Iris pigment epithelial cell (primary cell): ENCODE data around the gene PCAT7.
"Not testable (repeated sequence)": the region's sequence is repeated elsewhere in the genome, so short reads cannot be mapped to it uniquely, and the experiment has no call there.

Experiments used
- DNase-seq: peaks from one replicate; pipeline ENCODE4 v3.0.0-alpha.2; 2011; ENCODE audit warnings: low read depth

PCAT7 gene

GRCh38 chr9:94563548-94563947 is 8.7 kb downstream of the PCAT7 start:
- no peak for DNase-seq

GRCh38 chr9:94564279-94564678 is 9.4 kb downstream of the PCAT7 start:
- not testable (repeated sequence) for DNase-seq

- no peak for DNase-seq
Observed at GRCh38 chr9:94566550-94566949, 11.7 kb downstream of the PCAT7 start.

DNA sequence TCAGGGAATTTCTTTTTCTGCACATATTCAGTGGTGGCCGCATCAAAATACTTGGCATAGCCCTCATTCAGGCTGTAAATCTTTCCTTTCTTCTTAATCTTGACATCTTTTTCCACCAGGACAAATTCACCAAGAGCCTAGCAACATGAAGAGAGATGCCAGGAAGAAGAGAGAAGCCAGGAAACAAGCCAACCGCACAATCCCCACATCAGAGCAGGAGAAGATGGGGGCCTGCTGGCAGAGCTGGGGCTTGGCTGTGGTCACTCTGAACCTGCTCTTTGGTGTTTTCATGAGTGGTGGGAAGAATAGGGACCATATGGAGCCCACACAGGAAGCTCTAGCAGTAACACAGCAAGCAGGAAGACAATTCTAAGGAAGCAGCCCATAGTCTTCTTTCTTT is 12.4 kb downstream of the PCAT7 start:
- no peak for DNase-seq

DNA sequence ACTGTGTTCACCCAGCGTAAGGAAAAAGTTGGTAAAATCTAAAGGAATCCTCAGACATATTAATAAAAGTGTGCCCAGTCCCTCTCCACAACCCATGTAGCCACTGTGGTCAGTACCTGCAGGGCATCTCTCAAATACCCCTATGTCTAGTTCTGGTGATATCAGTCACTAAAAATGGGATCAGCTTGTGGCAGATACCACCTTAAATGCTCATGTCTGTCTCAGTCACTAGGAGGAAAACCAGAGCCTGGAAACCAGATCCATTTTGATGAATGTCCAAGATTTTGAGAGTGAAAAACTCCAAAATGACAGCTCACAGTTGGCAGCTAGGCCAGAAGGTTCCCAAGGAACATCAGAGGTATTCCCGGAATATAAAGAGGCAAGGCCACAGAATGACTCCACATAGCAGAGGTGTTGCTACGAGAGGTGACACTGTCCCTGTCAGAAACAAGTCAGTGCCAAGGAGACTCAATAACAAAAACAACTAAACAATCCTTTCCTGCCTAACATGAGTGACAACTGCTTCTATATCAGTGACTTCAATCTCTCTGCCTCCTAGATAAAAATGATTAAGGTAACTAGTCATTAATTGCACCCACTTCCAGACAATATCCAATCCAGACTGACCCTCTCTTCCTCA is 13.5 kb downstream of the PCAT7 start:
- DNase-seq = no peak

GRCh38 chr9:94568972-94569712 is 14.3 kb downstream of the PCAT7 start:
- no peak for DNase-seq

GRCh38 chr9:94576131-94576530 is 21.2 kb downstream of the PCAT7 start:
- DNase-seq = no peak

DNA sequence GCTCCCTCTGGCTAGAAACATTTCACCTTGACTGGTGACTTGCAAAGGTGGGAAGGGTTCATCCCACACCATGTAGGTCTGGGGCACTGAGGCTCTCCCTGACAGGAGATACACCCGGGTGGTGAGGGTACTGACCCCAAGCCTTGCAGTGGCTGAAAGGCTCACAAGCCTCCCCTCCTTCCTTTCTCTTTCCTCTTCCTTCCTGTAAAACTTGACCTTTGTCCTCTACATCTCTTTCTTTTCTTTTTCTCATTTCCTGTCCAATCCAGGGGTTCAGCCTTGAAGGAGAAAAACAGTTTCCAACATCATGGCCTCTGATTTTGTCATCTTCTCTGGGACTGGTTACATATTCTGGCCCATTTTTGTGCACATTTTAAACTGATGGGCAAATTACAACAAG is 22.2 kb downstream of the PCAT7 start:
- DNase-seq = no peak

DNA sequence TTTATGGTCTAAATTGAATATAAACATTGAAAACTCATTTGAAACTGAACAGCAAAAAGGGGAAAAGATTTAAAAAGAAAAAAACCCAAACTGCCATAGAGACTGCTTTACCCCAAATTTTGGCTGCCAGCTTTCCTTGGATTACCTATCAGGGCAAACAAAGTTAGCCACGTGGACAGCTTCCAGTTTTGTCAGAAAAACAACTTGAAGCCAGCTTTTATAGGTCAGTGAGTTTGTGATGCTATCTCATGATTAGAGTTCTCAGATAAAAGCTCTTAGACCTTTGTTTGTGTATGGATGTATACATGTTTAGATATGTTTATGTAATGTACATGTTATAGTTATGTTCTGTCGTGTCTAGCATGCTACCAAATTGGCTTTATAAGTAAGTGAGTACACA is 22.7 kb downstream of the PCAT7 start:
- no peak for DNase-seq

DNA sequence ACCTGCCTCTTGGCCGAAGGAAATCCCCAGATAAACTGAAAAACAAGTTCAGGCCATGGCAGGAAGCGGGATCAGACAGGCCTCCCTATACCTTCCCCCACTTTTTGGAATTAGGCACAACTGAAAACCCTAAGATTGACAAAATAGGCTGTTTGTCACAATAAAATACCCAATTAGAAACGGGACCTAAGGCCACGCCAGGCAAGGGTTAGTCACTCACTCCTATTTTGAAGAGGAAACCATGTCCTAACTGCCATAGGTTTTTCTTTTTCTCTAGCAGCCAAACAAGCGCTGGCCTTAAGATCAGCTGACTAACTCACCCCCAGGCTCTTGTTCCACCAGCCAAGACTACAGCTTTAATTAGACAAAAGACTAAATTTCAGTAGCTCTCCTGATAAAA is 26.8 kb downstream of the PCAT7 start:
- no peak for DNase-seq

- DNase-seq = no peak
Observed at GRCh38 chr9:94584555-94584954, 29.7 kb downstream of the PCAT7 start.

GRCh38 chr9:94586316-94586715 is 31.4 kb downstream of the PCAT7 start:
- peak; percentile 21 for DNase-seq

- peak; percentile 64 for DNase-seq
Observed at GRCh38 chr9:94586814-94587213, 31.9 kb downstream of the PCAT7 start.

GRCh38 chr9:94588681-94589080 is 33.8 kb downstream of the PCAT7 start:
- DNase-seq = no peak

DNA sequence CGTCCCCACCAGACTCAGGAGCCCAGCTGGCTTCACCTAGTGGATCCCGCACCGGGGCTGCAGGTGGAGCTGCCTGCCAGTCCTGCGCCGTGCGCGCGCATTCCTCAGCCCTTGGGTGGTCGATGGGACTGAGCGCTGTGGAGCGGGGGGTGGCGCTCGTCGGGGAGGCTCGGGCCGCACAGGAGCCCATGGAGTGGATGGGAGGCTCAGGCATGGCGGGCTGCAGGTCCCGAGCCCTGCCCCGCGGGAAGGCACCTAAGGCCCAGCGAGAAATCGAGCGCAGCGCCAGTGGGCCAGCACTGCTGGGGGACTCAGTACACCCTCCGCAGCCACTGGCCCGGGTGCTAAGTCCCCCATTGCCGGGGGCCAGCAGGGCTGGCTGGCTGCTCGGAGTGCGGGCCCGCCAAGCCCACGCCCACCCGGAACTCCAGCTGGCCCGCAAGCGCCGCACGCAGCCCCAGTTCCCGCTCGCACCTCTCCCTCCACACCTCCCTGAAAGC is 36.2 kb downstream of the PCAT7 start:
- not testable (repeated sequence) for DNase-seq

DNA sequence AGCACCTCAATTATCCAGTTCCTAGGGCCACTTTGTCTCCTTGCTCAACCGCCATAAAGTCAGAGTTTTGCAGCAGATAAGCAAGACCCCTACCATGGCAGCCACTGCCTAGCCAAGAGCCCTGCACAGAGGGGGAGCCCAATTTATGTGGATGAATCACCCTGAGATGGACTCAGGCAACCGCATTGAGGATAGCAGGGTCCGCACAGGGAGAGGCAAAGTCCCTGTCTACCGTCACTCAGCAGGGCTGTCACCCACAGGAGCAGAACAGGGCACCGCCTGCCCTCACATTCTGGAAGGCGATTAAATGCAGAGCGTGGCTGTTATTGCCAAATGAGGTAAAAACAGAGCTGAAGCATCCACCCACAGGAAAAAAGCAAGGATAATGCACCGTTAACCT is 37.0 kb downstream of the PCAT7 start:
- DNase-seq = no peak

- not testable (repeated sequence) for DNase-seq
Observed at GRCh38 chr9:94592683-94593082, 37.8 kb downstream of the PCAT7 start.

- no peak for DNase-seq
Observed at GRCh38 chr9:94593459-94594345, 38.8 kb downstream of the PCAT7 start, which contains the start of gene FBP2. FBP2 (minus strand) TSS chr9:94593824; CDS start chr9:94593726, 98 bp downstream.

DNA sequence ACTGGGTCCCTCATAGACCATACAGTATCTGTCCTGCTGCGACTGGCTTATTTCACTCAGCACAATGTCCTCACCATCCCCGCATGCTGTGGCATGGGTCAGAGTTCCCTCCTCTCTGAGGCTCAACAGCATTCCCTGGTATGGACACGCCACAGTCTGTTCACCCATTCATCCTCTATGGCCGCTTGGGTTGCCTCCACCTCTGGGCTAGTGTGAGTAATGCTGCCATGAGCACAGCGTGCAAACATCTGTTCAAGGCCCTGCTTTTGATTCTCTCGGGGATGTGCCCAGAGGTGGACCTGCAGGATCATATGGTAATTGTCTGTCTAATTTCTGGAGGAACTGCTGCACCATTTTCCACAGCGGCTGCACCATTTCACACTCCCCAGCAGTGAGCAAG is 44.2 kb downstream of the PCAT7 start:
- DNase-seq = no peak

DNA sequence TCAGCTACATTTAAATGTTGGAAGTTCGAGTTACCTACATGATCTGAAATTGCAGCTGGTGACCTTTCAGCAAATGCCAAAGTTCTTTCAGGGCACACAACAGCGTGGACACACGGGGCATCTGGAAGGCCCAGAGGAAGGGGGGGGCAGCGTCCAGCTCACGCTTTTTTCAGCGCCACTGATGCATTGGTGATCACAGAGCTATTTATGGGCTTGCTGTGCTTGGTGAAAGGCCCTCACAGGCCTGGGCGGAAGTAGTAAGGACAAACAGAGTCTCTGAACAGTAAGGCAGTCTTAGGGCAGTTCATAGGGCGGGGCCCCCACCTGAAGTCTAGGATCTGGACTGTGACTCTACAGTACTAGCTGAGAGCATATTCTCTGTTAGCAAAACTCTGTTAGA is 45.4 kb downstream of the PCAT7 start:
- DNase-seq = no peak

DNA sequence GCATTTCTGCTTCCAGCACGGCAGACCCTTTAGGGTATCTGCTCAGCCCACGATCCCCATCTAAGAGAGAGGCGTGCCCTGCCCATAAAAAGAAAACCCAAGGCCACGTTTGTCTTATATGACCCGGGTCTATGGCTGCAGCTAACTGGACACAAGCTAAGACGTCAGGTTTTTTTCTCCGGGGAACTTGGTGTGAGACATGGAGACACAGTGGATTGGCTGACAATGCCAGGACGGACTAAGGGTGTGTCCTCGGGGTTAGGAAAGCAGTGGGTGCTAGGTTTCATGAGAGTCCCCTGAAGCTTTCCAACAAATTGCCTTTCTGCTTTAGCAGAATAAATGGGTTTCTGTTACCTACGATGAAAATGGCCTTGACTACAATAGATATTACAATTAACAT is 45.8 kb downstream of the PCAT7 start:
- no peak for DNase-seq

GRCh38 chr9:94602666-94603065 is 47.8 kb downstream of the PCAT7 start:
- no peak for DNase-seq
